Spleen (tissue), 11 donors: Measurements from ENCODE around the gene ARHGEF40. TPM values are rescaled to one million over a fixed set of nuclear protein-coding genes. Genes with fewer than 3 reads are reported as not detected.
A peak's percentile ranks its signal among the peaks of the same experiment; 100 is the strongest.

ENCODE experiments used
- DNase-seq: peaks from one replicate; pipeline ENCODE4 v3.0.0-alpha.2; 2020
- H3K27ac ChIP-seq, 8 donors: fragments of 200-600 bp; sonication (generic) in 7 of 8; 1 replicate in 4 of 8; 2 replicates in 4 of 8; pipeline versions ENCODE4 v1.5.0 to v1.8.0; 2016 to 2021; ENCODE audit warnings: inconsistent platforms in 4 of 8, mild to moderate bottlenecking in 4 of 8, moderate library complexity in 1 of 8
- H3K27me3 ChIP-seq, 7 donors: fragments of 200-600 bp; sonication (generic) in 6 of 7; replicated peaks in 1 of 7; 1 replicate in 4 of 7; 2 replicates in 3 of 7; pipeline versions ENCODE4 v1.5.0 to v1.8.0; 2016 to 2021; ENCODE audit warnings: inconsistent platforms in 3 of 7, mild to moderate bottlenecking in 1 of 7
- H3K36me3 ChIP-seq, 6 donors: fragments of 200-600 bp; sonication (generic) in 5 of 6; 1 replicate in 4 of 6; 2 replicates in 2 of 6; pipeline versions ENCODE4 v1.5.0 to v1.8.0; 2016 to 2021; ENCODE audit warnings: inconsistent platforms in 2 of 6
- H3K4me1 ChIP-seq, 6 donors: fragments of 200-600 bp; sonication (generic) in 5 of 6; 1 replicate in 3 of 6; 2 replicates in 3 of 6; pipeline versions ENCODE4 v1.5.0 to v1.8.0; 2016 to 2021; ENCODE audit warnings: inconsistent platforms in 3 of 6
- H3K4me3 ChIP-seq, 8 donors: fragments of 200-600 bp; sonication (generic) in 7 of 8; 1 replicate in 4 of 8; 2 replicates in 4 of 8; pipeline versions ENCODE4 v1.5.0 to v1.8.0; 2016 to 2021; ENCODE audit warnings: inconsistent platforms in 4 of 8, mild to moderate bottlenecking in 4 of 8, moderate library complexity in 2 of 8
- H3K9me3 ChIP-seq, 8 donors: fragments of 200-600 bp; sonication (generic) in 7 of 8; 1 replicate in 4 of 8; 2 replicates in 4 of 8; pipeline versions ENCODE4 v1.5.0 to v1.8.0; 2016 to 2021; ENCODE audit warnings: inconsistent platforms in 4 of 8
- POLR2A ChIP-seq, 3 donors: fragments of 450-650 bp; IDR thresholded peaks; one replicate each; pipeline ENCODE4 v1.5.1; 2017; ENCODE audit warnings: antibody characterized with exemption in 3 of 3, mild to moderate bottlenecking in 1 of 3
- POLR2AphosphoS5 ChIP-seq, 3 donors: sonication (generic); formaldehyde crosslinking; IDR thresholded peaks; one replicate each; pipeline ENCODE4 v1.5.1; 2017; ENCODE audit warnings: antibody characterized with exemption in 3 of 3
- WGBS, 5 donors: extraction: QIAGEN DNeasy Blood & Tissue Kit in 3 of 5; methylation state at CpG; one replicate each; pipeline versions ENCODE4 v1.1.5 to v1.1.7; 2013 to 2018; 5-methylcytosine and 5-hydroxymethylcytosine counted together
- intact Hi-C: fragments of 100-400 bp; cut with DNase I; formaldehyde crosslinking; loops from one replicate; pipeline ENCODE4 v1.15.0; 2023; ENCODE audit warnings: low total_unique reads
- polyA plus RNA-seq, 3 donors: library from polyadenylated mRNA; stranded (reverse); fragments of 200-250 nt; gene quantifications; one replicate each; pipeline ENCODE4 v1.2.1, GENCODE V29; 2013
- total RNA-seq, 7 donors: library from RNA; depleted of rRNA in 3 of 7; stranded (reverse); fragments of >200 nt in 3 of 7; fragmentation: NEBNext Ultra II Directional in 4 of 7; extraction: Animal tissue kit (Norgen Biotek cat#: 25700) in 4 of 7; gene quantifications; one replicate each; pipeline versions ENCODE4 v1.1.0 to v1.2.1, GENCODE V29; 2016 to 2021
- TF ChIP-seq, protein P1 (sequence below), 11 experiments: fragments of 200-600 bp in 7 of 11; fragments of 450-650 bp in 4 of 11; sonication (generic) in 4 of 11; IDR thresholded peaks in 8 of 11; conservative IDR thresholded peaks in 3 of 11; 1 replicate in 7 of 11; 2 replicates in 4 of 11; pipeline versions ENCODE4 v1.4.0 to v1.8.0; 2016 to 2021; ENCODE audit warnings: antibody characterized with exemption in 11 of 11, inconsistent platforms in 4 of 11, mild to moderate bottlenecking in 1 of 11
- donor health status: healthy with polysubstance abuse.
- donor health status: DM: no; HTN: no; CAD: no; lungs with moderate emphysema.
- donor health status: DM: no; HTN: no; CAD: no.
- donor health status: Bipolar disorder and iron deficiency.
- donor health status: healthy.
- donor health status: DM: no; HTN: no; CAD: no.
- donor health status: DM: yes; HTN: yes; CAD: no.

The ARHGEF40 gene
- total and polyA plus RNA-seq, 10 donors, result 9.8 to 151 (median 92.5) TPM

GRCh38 chr14:21023817-21024584, 46.1 kb upstream of the ARHGEF40 start:
- DNase-seq, result no peak
- TF ChIP-seq POLR2AphosphoS5 (IDR thresholded peaks at IDR 0.05) (peak in 1 of 3 donors; percentile 37), POLR2A (IDR thresholded peaks at IDR 0.05) (no peak)
- peaks cover 8 to 77% (median 48%) of the 10 kb centered on the region in 6 donors for H3K4me1 ChIP-seq
- peaks cover 0 to 33% (median 13%) of the 10 kb centered on the region in 6 donors for H3K36me3 ChIP-seq
- peaks cover 0 to 31% (median 0%) of the 10 kb centered on the region in 7 donors for H3K27me3 ChIP-seq
- H3K9me3 ChIP-seq, result no peaks in the 10 kb centered on the region
- peak overlapping the region; percentile 66 to 93 (median 85) for H3K27ac ChIP-seq
- peak overlapping the region; percentile 76 to 90 (median 80) for H3K4me3 ChIP-seq
- intact Hi-C loops, result no loop called here
- 20 to 27% (median 22%) methylated on average over 16 to 17 of the region's 17 CpGs for whole genome bisulfite sequencing, 5 donors

- Histone ChIP-seq H3K27ac (peak within 1 kb of the TSS; percentile 66 to 93 (median 85)), H3K27me3 (peaks cover 0 to 31% (median 0%) of the 10 kb centered on the region in 7 donors), H3K36me3 (peaks cover 0 to 25% (median 8%) of the 10 kb centered on the region in 6 donors), H3K4me3 (peak within 1 kb of the TSS; percentile 76 to 90 (median 80)), H3K4me1 (peaks cover 8 to 69% (median 44%) of the 10 kb centered on the region in 6 donors), H3K9me3 (no peaks in the 10 kb centered on the region)
- intact Hi-C loops, result no loop called here
- peak; percentile 94 for DNase-seq
- 1 to 5% (median 1%) methylated on average over 45 to 72 of the region's 72 CpGs for WGBS, 5 donors
- no peak for TF ChIP-seq POLR2A (IDR thresholded peaks at IDR 0.05)
- TF ChIP-seq POLR2AphosphoS5 (IDR thresholded peaks at IDR 0.05), result peak; percentile 59 to 76 (median 75)
- TF ChIP-seq, protein P1, sequence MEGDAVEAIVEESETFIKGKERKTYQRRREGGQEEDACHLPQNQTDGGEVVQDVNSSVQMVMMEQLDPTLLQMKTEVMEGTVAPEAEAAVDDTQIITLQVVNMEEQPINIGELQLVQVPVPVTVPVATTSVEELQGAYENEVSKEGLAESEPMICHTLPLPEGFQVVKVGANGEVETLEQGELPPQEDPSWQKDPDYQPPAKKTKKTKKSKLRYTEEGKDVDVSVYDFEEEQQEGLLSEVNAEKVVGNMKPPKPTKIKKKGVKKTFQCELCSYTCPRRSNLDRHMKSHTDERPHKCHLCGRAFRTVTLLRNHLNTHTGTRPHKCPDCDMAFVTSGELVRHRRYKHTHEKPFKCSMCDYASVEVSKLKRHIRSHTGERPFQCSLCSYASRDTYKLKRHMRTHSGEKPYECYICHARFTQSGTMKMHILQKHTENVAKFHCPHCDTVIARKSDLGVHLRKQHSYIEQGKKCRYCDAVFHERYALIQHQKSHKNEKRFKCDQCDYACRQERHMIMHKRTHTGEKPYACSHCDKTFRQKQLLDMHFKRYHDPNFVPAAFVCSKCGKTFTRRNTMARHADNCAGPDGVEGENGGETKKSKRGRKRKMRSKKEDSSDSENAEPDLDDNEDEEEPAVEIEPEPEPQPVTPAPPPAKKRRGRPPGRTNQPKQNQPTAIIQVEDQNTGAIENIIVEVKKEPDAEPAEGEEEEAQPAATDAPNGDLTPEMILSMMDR (IDR thresholded peaks at IDR 0.05 in 8 of 11, conservative IDR thresholded peaks at IDR 0.05 in 3 of 11), result peak in 1 of 11 experiments; percentile 10
Observed at GRCh38 chr14:21024585-21025370, 45.3 kb upstream of the ARHGEF40 start, which contains the start of gene NDRG2. Gene NDRG2 (minus strand): TSS chr14:21025061. CDS start chr14:21023315, 1,746 bp downstream.

- H3K27ac ChIP-seq, result peak overlapping the region; percentile 66 to 93 (median 85)
- TF ChIP-seq POLR2AphosphoS5 (IDR thresholded peaks at IDR 0.05) (peak in 2 of 3 donors; percentile 5 to 24), POLR2A (IDR thresholded peaks at IDR 0.05) (no peak)
- TF ChIP-seq, protein P1 (IDR thresholded peaks at IDR 0.05 in 8 of 11, conservative IDR thresholded peaks at IDR 0.05 in 3 of 11), result peak in 1 of 11 experiments; percentile 1
- DNase-seq, result peak; percentile 83
- peak overlapping the region; percentile 76 to 90 (median 80) for H3K4me3 ChIP-seq
- 7 to 16% (median 12%) methylated on average over 44 to 58 of the region's 58 CpGs for WGBS, 5 donors
- no peaks in the 10 kb centered on the region for H3K9me3 ChIP-seq
- H3K36me3 ChIP-seq, result peaks cover 0 to 16% (median 5%) of the 10 kb centered on the region in 6 donors
- H3K27me3 ChIP-seq, result peaks cover 0 to 31% (median 0%) of the 10 kb centered on the region in 7 donors
- intact Hi-C loops, result no loop called here
- peaks cover 8 to 62% (median 38%) of the 10 kb centered on the region in 6 donors for H3K4me1 ChIP-seq
Observed at GRCh38 chr14:21025371-21026273, 44.5 kb upstream of the ARHGEF40 start.
